IPS-NIHi11 (cell line): ENCODE results near the gene POU3F2.
A peak's percentile ranks its signal among the peaks of the same experiment; 100 is the strongest.

Source experiments
- DNase-seq: peaks from one replicate; pipeline ENCODE4 v3.0.0; 2012; ENCODE audit warnings: mixed read lengths, low spot score

POU3F2 gene

GRCh38 chr6:98844244-98845210 is 10.2 kb downstream of the POU3F2 start:
- peak; percentile 19 for DNase-seq

- peak; percentile 80 for DNase-seq
Measured at GRCh38 chr6:98845211-98846020, 11.0 kb downstream of the POU3F2 start.

DNA sequence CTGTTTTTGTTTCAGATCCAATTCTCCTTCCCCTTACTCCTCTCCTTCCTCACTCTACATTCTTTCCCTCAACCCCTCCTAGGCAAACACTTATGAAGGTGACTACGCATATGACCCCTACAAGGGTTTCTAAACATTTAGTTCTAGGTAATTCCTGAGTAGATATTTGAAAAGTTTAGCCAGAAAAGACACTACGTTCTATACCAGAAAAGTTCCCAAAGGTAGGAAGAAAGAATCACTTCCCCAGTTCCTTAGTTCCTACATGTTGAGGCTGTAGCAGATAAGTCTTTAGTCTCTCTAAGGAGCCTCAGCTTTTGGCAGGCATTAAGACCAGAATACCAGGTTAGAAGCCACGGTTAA is 11.6 kb downstream of the POU3F2 start:
- DNase-seq, result no peak

DNA sequence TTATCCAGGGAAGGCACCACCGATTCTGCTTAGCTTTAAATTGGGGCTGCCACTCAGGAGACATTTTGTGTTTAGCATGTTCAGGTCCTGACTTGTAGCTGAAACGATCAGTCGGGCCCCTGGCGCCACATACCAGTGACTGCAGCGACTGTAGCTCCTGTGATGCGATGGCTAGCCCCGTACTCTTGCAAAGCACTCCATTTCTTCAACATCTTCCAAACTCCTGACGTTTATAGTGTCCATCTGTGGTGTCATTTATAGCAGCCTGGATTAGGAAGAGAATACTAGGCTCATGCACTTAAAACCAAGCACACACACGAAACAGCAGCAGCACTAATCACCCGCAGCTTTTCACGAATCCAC is 13.0 kb downstream of the POU3F2 start:
- DNase-seq, result peak; percentile 14

DNA sequence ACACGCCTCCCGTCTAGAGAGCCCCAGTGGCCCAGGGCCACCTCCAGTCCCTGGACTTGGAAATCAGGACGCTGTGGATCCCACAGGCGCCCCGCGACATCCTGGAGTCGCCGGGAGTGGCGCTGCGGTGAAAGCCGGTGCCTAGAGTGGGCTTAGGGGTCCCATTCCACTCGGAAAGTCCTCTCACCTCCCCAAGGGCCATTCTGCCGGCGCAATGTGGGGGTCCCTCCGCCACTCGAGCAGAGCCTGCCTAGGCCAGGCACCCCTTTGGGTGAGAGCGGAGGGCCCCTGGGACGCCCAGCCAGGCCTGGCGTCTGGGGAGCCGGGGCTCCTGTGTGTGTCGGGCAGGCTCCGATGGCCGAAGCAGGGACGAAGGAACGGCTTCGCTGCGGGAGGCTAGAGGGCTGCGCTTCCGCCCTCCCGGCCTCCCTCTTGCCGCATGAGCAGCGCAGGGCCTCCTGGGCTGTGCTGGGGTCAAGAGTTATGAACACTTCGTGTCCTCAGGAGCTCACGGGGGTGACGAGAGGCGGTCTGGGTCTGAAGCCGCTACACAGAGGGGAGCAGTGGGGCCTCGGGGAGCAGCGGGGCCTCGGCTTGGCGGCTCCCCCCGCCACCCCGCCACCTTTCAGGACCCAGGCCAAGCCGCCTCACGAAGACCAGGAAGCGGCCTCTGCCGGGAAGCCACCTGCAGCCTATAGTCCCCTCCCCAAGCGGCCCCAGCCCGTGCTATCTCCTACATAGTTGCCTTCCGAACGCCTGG is 13.6 kb downstream of the POU3F2 start:
- DNase-seq, result peak; percentile 44

DNA sequence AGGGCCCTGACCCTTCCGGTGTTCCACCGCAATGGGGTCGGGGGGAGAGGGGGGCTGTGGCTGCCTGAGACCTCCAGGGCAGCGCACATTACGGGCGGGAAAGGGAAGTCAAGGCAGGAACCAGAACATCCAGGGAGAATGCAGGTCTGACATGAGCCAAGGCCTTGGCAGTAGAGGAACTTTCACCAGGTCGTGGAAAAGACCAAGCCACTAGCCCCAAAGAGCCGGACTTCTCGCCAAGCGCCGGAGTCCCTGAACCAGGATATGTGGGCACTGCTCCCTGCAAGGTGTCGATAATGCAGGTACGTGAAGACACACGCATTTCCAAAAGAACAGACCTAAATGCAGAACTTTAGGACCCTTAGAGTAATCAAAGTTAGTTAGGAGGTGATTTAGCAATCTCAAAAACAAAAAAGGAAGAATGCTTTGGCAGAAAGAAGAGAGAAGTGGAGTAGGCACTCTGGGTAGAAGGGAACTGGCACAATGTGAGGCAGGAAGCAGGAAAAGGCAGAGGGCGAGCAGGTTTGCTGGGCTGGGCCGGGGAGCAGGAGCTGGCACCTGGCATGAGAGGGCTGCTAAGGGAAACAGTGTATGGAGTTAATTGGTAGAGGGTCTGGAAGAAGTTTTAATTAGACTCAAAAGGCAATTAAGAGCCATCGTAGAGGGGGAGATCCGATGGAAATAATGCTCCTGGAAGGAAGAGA is 14.3 kb downstream of the POU3F2 start:
- DNase-seq, result no peak

DNA sequence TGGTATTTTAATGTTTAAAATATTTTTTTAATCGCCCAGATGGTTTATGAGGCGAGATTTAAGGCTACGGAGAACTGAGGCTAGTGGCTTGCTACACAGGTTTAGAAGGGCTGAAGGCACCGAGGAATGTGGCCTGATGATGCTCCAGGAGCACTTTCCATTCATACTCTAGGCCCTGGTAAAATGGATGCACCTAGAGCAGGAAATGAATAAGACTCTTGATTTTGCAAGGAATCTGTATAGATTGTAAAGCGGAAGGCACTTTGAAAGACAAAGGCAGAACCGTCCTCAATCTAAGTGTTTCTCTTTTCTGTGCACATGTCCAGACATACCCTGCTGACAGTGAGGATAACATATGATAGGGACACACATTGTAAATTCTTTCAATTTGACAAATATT is 30.1 kb downstream of the POU3F2 start:
- no peak for DNase-seq

GRCh38 chr6:98871057-98871456 is 36.7 kb downstream of the POU3F2 start:
- no peak for DNase-seq

DNA sequence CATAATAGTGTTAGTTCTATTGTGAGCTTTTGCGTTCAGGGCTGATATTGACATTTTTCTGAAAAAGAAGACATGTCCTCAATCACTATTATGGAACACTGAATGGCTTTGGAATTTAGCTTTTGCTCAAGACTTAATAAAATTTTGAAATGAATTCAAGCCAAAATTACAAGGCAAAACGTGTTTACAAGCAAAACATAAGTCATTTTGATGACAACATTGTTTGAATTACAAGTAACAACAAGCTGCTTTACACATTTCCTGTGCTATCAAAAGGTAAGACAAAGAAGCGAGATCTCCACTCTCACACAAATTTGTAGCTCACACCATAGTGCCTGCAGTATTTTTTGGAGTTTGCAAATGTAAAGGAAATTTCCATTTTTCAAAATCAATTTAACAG is 37.4 kb downstream of the POU3F2 start:
- DNase-seq, result no peak

DNA sequence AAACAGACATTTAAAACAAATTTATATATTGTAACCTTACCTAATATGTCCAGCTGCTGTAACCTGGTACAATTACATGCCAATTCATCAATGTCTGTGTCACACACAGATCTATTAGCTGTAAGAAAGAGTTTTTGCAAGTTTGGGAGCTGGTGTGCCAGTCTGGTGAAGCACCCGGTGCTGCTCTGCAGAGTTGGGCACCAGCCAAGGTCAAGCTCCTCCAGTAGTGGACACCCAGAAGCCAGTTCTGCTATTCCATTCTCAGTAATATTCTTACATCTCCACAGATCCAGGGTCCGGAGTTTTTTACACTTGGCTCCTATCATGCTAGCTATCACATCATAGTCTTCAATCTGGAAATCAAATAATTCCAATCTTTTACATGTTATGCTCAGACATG is 41.0 kb downstream of the POU3F2 start:
- DNase-seq, result no peak

DNA sequence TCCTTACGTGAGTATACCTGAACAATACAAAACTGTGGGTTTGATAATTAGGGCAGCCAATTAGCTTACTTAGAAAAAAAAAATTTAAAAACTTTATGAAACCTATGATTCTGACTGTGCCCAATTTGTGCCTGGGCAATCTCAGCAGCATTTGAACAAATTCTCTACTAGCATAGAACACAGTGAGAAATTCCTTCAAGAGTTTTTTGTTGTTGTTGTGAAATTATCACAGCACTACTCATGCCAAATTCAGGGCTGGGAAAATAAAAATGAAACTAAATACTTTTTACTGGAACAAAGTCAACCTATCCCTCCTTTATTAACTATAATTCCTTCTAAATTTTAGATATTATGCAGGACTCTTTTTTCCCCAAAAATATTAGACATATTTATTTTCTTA is 42.9 kb downstream of the POU3F2 start:
- DNase-seq, result no peak

- no peak for DNase-seq
Measured at GRCh38 chr6:98880486-98880885, 46.1 kb downstream of the POU3F2 start.

- DNase-seq, result no peak
Measured at GRCh38 chr6:98885330-98885729, 51.0 kb downstream of the POU3F2 start.

GRCh38 chr6:98887650-98888049 is 53.3 kb downstream of the POU3F2 start:
- DNase-seq, result no peak
